K562 (cell line): Measurements from ENCODE around the gene ZFP3. TPM values are rescaled to one million over a fixed set of nuclear protein-coding genes. Genes with fewer than 3 reads are reported as not detected.
"Not testable (repeated sequence)": the region's sequence is repeated elsewhere in the genome, so short reads cannot be mapped to it uniquely, and the experiment has no call there.

Experiments used
- ATAC-seq: fragments of 200-7000 bp; cut with Tn5 transposase; 3 replicates; pipeline ENCODE4 v1.9.1; 2020; ENCODE audit warnings: moderate library complexity
- BruUV-seq: library from RNA; stranded (reverse); fragments of 400-500 nt; replicated peaks from 2 replicates; lab custom pipeline; 2021; lab: Mats Ljungman, UMichigan
- CTCF ChIA-PET: fragments of 300-600 bp; formaldehyde crosslinking; extraction: SDS; loops from one replicate; lab custom pipeline; 2021; ENCODE audit warnings: low intra/inter-chr PET ratio; lab: Yijun Ruan, JAX
- POLR2A ChIA-PET: fragments of 300-600, 350-650 bp; sonication (Branson Sonifier 250); formaldehyde crosslinking; extraction: SDS; loops from one replicate; lab custom pipeline; 2021; ENCODE audit warnings: antibody characterized with exemption, inconsistent platforms; lab: Yijun Ruan, JAX
- DNase-seq, 4 experiments: peaks; one replicate each; pipeline versions ENCODE4 v3.0.0 to v3.0.0-alpha.2; 2011 to 2018; ENCODE audit warnings: low spot score in 3 of 4, mixed read lengths in 3 of 4; ENCODE audit errors: extremely low read depth in 1 of 4
- FAIRE-seq: peaks from 2 replicates; lab custom pipeline; 2011; peaks lifted over from hg19 to GRCh38; lab: Jason Lieb, UNC
- H2AFZ ChIP-seq: 2 replicates; pipeline ENCODE4 v1.6.0; 2011; ENCODE audit warnings: low read depth, low read length, control low read depth, inconsistent platforms
- H3K27ac ChIP-seq: fragments of 200-600 bp; 3 replicates; pipeline ENCODE4 v1.8.0; 2011; ENCODE audit warnings: low read depth, mild to moderate bottlenecking, control low read depth, inconsistent platforms, low read length, moderate library complexity, mixed read lengths; ENCODE audit errors: extremely low read depth
- H3K27me3 ChIP-seq, 2 experiments: fragments of 300-600 bp in 1 of 2; 2 replicates in 1 of 2; 3 replicates in 1 of 2; pipeline versions ENCODE4 v1.6.0 to v1.8.0; 2011; ENCODE audit warnings: inconsistent platforms in 2 of 2, low read length in 2 of 2, mild to moderate bottlenecking in 1 of 2, mixed read lengths in 1 of 2, moderate library complexity in 1 of 2; ENCODE audit not compliant: control insufficient read depth in 2 of 2, insufficient read depth in 2 of 2
- H3K36me3 ChIP-seq: fragments of 300-600 bp; 3 replicates; pipeline ENCODE4 v1.8.0; 2011; ENCODE audit warnings: mild to moderate bottlenecking, low read length, inconsistent platforms; ENCODE audit not compliant: control insufficient read depth, insufficient read depth
- H3K4me1 ChIP-seq, 2 experiments: fragments of 200-600 bp in 1 of 2; replicated peaks in 1 of 2; 2 replicates in 1 of 2; 3 replicates in 1 of 2; pipeline versions ENCODE4 v1.5.1 to v1.8.0; 2011; ENCODE audit warnings: inconsistent platforms in 2 of 2, low read length in 2 of 2, mild to moderate bottlenecking in 1 of 2, mixed read lengths in 1 of 2, moderate library complexity in 1 of 2; ENCODE audit not compliant: control insufficient read depth in 2 of 2, insufficient read depth in 2 of 2
- H3K4me2 ChIP-seq: 2 replicates; pipeline ENCODE4 v1.6.1; 2011; ENCODE audit warnings: low read length, control low read depth, inconsistent platforms, mixed read lengths; ENCODE audit not compliant: insufficient read depth
- H3K4me3 ChIP-seq: fragments of 200-600 bp; sonication (generic), shearing (Covaris generic); 2 replicates; pipeline ENCODE4 v1.5.1; 2016; ENCODE audit warnings: control low read depth, inconsistent platforms
- H3K79me2 ChIP-seq: fragments of 200-600 bp; 3 replicates; pipeline ENCODE4 v1.8.0; 2011; ENCODE audit warnings: low read length, inconsistent platforms; ENCODE audit not compliant: control insufficient read depth, insufficient read depth
- H3K9ac ChIP-seq, 2 experiments: 2 replicates each; pipeline versions ENCODE4 v1.6.0 to v1.6.1; 2011; ENCODE audit warnings: low read depth in 2 of 2, low read length in 2 of 2, control low read depth in 1 of 2, inconsistent platforms in 1 of 2, mild to moderate bottlenecking in 1 of 2, mixed read lengths in 1 of 2; ENCODE audit not compliant: insufficient read depth in 1 of 2
- H3K9me1 ChIP-seq: one replicate; pipeline ENCODE4 v1.6.0; 2011; ENCODE audit warnings: inconsistent platforms, mild to moderate bottlenecking, low read length, moderate library complexity; ENCODE audit not compliant: control insufficient read depth, insufficient read depth
- H3K9me3 ChIP-seq: replicated peaks from 2 replicates; pipeline ENCODE4 v1.5.1; 2011; ENCODE audit warnings: low read depth, low read length, inconsistent platforms; ENCODE audit not compliant: control insufficient read depth, insufficient read depth
- H4K20me1 ChIP-seq: replicated peaks from 2 replicates; pipeline ENCODE4 v1.6.1; 2011; ENCODE audit warnings: low read length, inconsistent platforms, mixed read lengths; ENCODE audit not compliant: control insufficient read depth, insufficient read depth
- ASH1L ChIP-seq: fragments of 450-650 bp; IDR thresholded peaks from 2 replicates; pipeline ENCODE4 v1.6.1; 2018; ENCODE audit warnings: borderline replicate concordance, mild to moderate bottlenecking, low read depth; ENCODE audit not compliant: partially characterized antibody
- DPF2 ChIP-seq: fragments of 450-650 bp; IDR thresholded peaks from 2 replicates; pipeline ENCODE4 v1.6.1; 2016
- ESRRB ChIP-seq: fragments of 250-450 bp; sonication (Bioruptor Pico); IDR thresholded peaks from 2 replicates; pipeline ENCODE4 v1.5.0; 2020; ENCODE audit warnings: mild to moderate bottlenecking, moderate library complexity, borderline replicate concordance
- SMARCE1 ChIP-seq: fragments of 450-650 bp; IDR thresholded peaks from 2 replicates; pipeline ENCODE4 v1.7.1; 2016; ENCODE audit warnings: mild to moderate bottlenecking
- WGBS: fragments of 100-300 bp; shearing (Covaris generic); methylation state at CpG from one replicate; pipeline ENCODE4 v1.1.6; 2016; ENCODE audit warnings: low coverage, mixed read lengths; ENCODE audit not compliant: insufficient coverage; ENCODE audit errors: missing lambda C conversion rate; 5-methylcytosine and 5-hydroxymethylcytosine counted together
- in situ Hi-C: fragments of 300-500 bp; cut with MboI; formaldehyde crosslinking; loops from 4 replicates; pipeline ENCODE4 v1.15.0; 2018; ENCODE audit warnings: inconsistent platforms, mixed read lengths
- intact Hi-C: fragments of 100-400 bp; cut with micrococcal nuclease; formaldehyde crosslinking; loops from 2 replicates; pipeline ENCODE4 v1.14.2; 2022
- polyA plus RNA-seq, 8 experiments: library from polyadenylated mRNA; depleted of rRNA in 4 of 8; stranded (reverse) in 5 of 8; unstranded in 3 of 8; fragments of >200 nt; fragmentation: Nextera tagmentation in 2 of 8; fragmentation: Illumina TruSeq in 1 of 8; extraction: Ambion mirVana in 2 of 8; extraction: Trizol in 1 of 8; gene quantifications; 2 replicates each; pipeline versions ENCODE4 v1.2.1 to v1.2.3, GENCODE V29; 2011 to 2014; ENCODE audit warnings: inconsistent platforms in 1 of 8, missing spikeins in 1 of 8
- total RNA-seq, 7 experiments: library from RNA; depleted of rRNA in 6 of 7; stranded (reverse); fragments of >200 nt in 6 of 7; fragmentation: Illumina TruSeq in 2 of 7; extraction: Trizol in 2 of 7; gene quantifications; 2 replicates each; pipeline versions ENCODE4 v1.2.1 to v1.2.3, GENCODE V29; 2011 to 2021; ENCODE audit warnings: low replicate concordance in 1 of 7
- TF ChIP-seq, protein P1 (sequence below): sonication (generic); formaldehyde crosslinking; IDR thresholded peaks from 2 replicates; pipeline ENCODE4 v1.8.0; 2023; ENCODE audit warnings: mild to moderate bottlenecking, missing genetic modification reagents
- TF ChIP-seq, protein P2 (sequence below): sonication (generic); formaldehyde crosslinking; IDR thresholded peaks from 2 replicates; pipeline ENCODE4 v1.5.0; 2020; ENCODE audit warnings: missing genetic modification reagents
- TF ChIP-seq, protein P3 (sequence below), 2 experiments: IDR thresholded peaks; 2 replicates each; pipeline ENCODE4 v1.6.1; 2011; ENCODE audit warnings: borderline replicate concordance in 1 of 2, control low read depth in 1 of 2, low read depth in 1 of 2, low read length in 1 of 2, mild to moderate bottlenecking in 1 of 2, mixed read lengths in 1 of 2, moderate library complexity in 1 of 2; ENCODE audit not compliant: insufficient read depth in 1 of 2, insufficient read length in 1 of 2, poor library complexity in 1 of 2, severe bottlenecking in 1 of 2; ENCODE audit errors: extremely low read depth in 1 of 2
- TF ChIP-seq, protein P4 (sequence below): sonication (generic); formaldehyde crosslinking; IDR thresholded peaks from 2 replicates; pipeline ENCODE4 v1.8.0; 2022; ENCODE audit warnings: missing genetic modification reagents, mild to moderate bottlenecking, borderline replicate concordance

ZFP3 gene
- total and polyA plus RNA-seq, 9 of the 15 experiments (the other 6 are each of a cell fraction or from before 2014, with no cell fraction given) = 0.04 TPM; not detected in 8

DNA sequence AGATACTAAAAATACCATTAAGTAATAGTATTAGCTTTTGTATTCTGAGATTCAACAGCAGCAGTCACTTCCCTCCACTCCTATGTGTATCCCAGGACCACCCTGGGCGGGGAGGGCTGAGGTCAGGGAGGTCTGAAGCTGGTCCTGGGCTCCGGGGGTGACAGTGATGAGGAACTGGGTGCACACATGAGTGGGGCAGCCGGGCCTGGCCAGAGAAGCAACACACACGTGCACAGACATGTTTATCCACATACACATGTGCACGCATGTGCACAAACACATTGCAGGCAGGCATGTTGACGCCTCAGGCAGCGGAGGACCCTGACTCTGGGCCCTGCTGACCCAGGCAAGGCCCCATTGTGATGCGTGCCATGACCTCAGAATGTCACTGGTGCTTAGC, 50.1 kb downstream of the ZFP3 start:
- H3K9me1 ChIP-seq, H3K9ac ChIP-seq, intact Hi-C loops, H3K4me2 ChIP-seq, H3K79me2 ChIP-seq, H3K9me3 ChIP-seq, CTCF ChIA-PET, H3K4me1 ChIP-seq, BruUV-seq, H4K20me1 ChIP-seq, ATAC-seq, H3K4me3 ChIP-seq, H2AFZ ChIP-seq, H3K36me3 ChIP-seq, DNase-seq, in situ Hi-C loops, FAIRE-seq, H3K27ac ChIP-seq: not testable (repeated sequence)
- H3K27me3 ChIP-seq = peaks cover 0 to 35% of the 10 kb centered on the region in 2 experiments; a peak in 3 of 5 replicates
- WGBS = 3% methylated on average over 7 of the region's 8 CpGs
- POLR2A ChIA-PET = interaction anchor here (0.5 kb wide), 1 partner anchor 1041 kb away, joined by 3 read pairs; no protein-coding TSS in a partner anchor

DNA sequence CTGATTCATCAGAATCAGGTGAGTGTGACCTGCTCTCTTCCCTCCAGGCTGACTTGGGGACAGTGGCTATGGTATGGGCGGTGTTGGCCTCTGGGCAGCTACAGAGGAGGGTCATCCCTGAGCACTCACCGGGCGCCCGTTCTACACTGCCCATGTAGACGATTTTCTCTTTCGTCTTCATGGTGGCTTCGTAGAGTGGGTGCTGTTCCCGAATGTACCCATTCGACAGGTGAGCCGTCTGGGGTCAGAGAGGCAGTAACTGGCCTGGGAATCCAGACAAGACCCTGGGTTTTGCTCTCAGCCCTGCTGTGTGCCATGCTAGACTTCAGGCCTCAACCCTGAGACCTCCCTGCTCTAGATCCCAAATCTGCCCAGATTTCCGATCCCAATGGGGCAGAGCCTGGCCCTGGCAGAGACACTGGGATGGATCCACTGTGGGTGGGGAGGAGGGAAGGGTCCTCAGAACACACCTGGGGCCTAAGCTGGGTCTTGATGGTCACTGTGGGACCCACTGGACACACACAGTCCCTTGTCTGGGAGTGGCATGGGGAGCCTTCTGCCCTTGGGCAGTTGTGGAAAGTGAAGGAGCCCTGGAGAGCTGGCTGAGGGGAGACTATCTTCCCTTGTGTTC, 50.8 kb downstream of the ZFP3 start:
- WGBS = 2% methylated on average over 10 of the region's 11 CpGs
- TF ChIP-seq ASH1L (no peak), SMARCE1 (no peak), DPF2 (no peak), ESRRB (CRISPR knock-in tag) (no peak)
- TF ChIP-seq, protein P1, sequence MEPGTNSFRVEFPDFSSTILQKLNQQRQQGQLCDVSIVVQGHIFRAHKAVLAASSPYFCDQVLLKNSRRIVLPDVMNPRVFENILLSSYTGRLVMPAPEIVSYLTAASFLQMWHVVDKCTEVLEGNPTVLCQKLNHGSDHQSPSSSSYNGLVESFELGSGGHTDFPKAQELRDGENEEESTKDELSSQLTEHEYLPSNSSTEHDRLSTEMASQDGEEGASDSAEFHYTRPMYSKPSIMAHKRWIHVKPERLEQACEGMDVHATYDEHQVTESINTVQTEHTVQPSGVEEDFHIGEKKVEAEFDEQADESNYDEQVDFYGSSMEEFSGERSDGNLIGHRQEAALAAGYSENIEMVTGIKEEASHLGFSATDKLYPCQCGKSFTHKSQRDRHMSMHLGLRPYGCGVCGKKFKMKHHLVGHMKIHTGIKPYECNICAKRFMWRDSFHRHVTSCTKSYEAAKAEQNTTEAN (CRISPR knock-in tag) = no peak
- TF ChIP-seq, protein P2, sequence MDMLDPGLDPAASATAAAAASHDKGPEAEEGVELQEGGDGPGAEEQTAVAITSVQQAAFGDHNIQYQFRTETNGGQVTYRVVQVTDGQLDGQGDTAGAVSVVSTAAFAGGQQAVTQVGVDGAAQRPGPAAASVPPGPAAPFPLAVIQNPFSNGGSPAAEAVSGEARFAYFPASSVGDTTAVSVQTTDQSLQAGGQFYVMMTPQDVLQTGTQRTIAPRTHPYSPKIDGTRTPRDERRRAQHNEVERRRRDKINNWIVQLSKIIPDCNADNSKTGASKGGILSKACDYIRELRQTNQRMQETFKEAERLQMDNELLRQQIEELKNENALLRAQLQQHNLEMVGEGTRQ (CRISPR knock-in tag) = no peak
- TF ChIP-seq, protein P3, sequence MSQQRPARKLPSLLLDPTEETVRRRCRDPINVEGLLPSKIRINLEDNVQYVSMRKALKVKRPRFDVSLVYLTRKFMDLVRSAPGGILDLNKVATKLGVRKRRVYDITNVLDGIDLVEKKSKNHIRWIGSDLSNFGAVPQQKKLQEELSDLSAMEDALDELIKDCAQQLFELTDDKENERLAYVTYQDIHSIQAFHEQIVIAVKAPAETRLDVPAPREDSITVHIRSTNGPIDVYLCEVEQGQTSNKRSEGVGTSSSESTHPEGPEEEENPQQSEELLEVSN (IDR thresholded peaks at IDR 0.05; ENCODE audit: borderline replicate concordance in 1 of 2, extremely low read depth in 1 of 2, insufficient read depth in 1 of 2, insufficient read length in 1 of 2, low read depth in 1 of 2, low read length in 1 of 2, poor library complexity in 1 of 2, severe bottlenecking in 1 of 2) = no peak
- TF ChIP-seq, protein P4, sequence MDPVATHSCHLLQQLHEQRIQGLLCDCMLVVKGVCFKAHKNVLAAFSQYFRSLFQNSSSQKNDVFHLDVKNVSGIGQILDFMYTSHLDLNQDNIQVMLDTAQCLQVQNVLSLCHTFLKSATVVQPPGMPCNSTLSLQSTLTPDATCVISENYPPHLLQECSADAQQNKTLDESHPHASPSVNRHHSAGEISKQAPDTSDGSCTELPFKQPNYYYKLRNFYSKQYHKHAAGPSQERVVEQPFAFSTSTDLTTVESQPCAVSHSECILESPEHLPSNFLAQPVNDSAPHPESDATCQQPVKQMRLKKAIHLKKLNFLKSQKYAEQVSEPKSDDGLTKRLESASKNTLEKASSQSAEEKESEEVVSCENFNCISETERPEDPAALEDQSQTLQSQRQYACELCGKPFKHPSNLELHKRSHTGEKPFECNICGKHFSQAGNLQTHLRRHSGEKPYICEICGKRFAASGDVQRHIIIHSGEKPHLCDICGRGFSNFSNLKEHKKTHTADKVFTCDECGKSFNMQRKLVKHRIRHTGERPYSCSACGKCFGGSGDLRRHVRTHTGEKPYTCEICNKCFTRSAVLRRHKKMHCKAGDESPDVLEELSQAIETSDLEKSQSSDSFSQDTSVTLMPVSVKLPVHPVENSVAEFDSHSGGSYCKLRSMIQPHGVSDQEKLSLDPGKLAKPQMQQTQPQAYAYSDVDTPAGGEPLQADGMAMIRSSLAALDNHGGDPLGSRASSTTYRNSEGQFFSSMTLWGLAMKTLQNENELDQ (CRISPR knock-in tag) = no peak

More for the DNA sequence above, 50.8 kb downstream of the ZFP3 start:
- H3K27me3 ChIP-seq = peaks cover 0 to 33% of the 10 kb centered on the region in 2 experiments; a peak in 3 of 5 replicates
- no peak overlapping the region for H3K27ac ChIP-seq
- H2AFZ ChIP-seq = no peak overlapping the region
- ATAC-seq (no peak), DNase-seq (no peak), FAIRE-seq (no peak)
- POLR2A ChIA-PET = no interaction called here
- H3K36me3 ChIP-seq = no peaks in the 10 kb centered on the region
- CTCF ChIA-PET = no interaction called here
- no peak overlapping the region for H3K4me2 ChIP-seq
- intact Hi-C loops = no loop called here
- H3K9ac ChIP-seq = no peak overlapping the region
- H3K9me3 ChIP-seq = no peaks in the 10 kb centered on the region
- no peaks in the 10 kb centered on the region for H3K79me2 ChIP-seq
- in situ Hi-C loops = no loop called here
- H3K9me1 ChIP-seq = no peaks in the 10 kb centered on the region
- H3K4me3 ChIP-seq = no peak overlapping the region
- no peaks in the 10 kb centered on the region for H3K4me1 ChIP-seq
- H4K20me1 ChIP-seq = no peaks in the 10 kb centered on the region
- BruUV-seq = no TSS peak
